CD14-positive monocyte (primary cell): ENCODE data around the gene ECEL1. TPM values are rescaled to one million over a fixed set of nuclear protein-coding genes. Genes with fewer than 3 reads are reported as not detected.

Experiments
- DNase-seq, 3 donors: peaks; one replicate each; pipeline ENCODE4 v3.0.0-alpha.2; 2011 to 2022
- H2AFZ ChIP-seq: 2 replicates; pipeline ENCODE4 v1.6.0; 2012; ENCODE audit warnings: mild to moderate bottlenecking, low read depth, low read length, inconsistent platforms; ENCODE audit not compliant: insufficient read depth, poor library complexity, severe bottlenecking
- H3K27ac ChIP-seq, 2 donors: 1 replicate in 1 of 2; 2 replicates in 1 of 2; pipeline ENCODE4 v1.5.1; 2012 to 2013; ENCODE audit warnings: low read length in 2 of 2, control low read depth in 1 of 2, inconsistent platforms in 1 of 2, low read depth in 1 of 2, mild to moderate bottlenecking in 1 of 2
- H3K27me3 ChIP-seq, 2 donors: one replicate each; pipeline versions ENCODE4 v1.6.0 to v1.6.1; 2011 to 2013; ENCODE audit warnings: low read length in 2 of 2; ENCODE audit not compliant: control insufficient read depth in 2 of 2, insufficient read depth in 2 of 2
- H3K36me3 ChIP-seq, 2 donors: replicated peaks in 1 of 2; 1 replicate in 1 of 2; 2 replicates in 1 of 2; pipeline versions ENCODE4 v1.5.1 to v1.6.1; 2012 to 2013; ENCODE audit warnings: low read length in 2 of 2, control low read depth in 1 of 2, inconsistent platforms in 1 of 2, mild to moderate bottlenecking in 1 of 2; ENCODE audit not compliant: insufficient read depth in 2 of 2, control insufficient read depth in 1 of 2
- H3K4me1 ChIP-seq, 2 donors: 1 replicate in 1 of 2; 2 replicates in 1 of 2; pipeline versions ENCODE4 v1.5.1 to v1.6.1; 2012 to 2013; ENCODE audit warnings: low read length in 2 of 2, control low read depth in 1 of 2, inconsistent platforms in 1 of 2, mild to moderate bottlenecking in 1 of 2, moderate library complexity in 1 of 2; ENCODE audit not compliant: insufficient read depth in 2 of 2, control insufficient read depth in 1 of 2
- H3K4me2 ChIP-seq: replicated peaks from 2 replicates; pipeline ENCODE3; 2012; ENCODE audit warnings: low read length, moderate library complexity, mild to moderate bottlenecking; ENCODE audit not compliant: poor library complexity, severe bottlenecking; ENCODE audit errors: extremely low read depth
- H3K4me3 ChIP-seq, 3 experiments: fragments of 200-600 bp in 1 of 3; sonication (generic) in 1 of 3; replicated peaks in 1 of 3; 1 replicate in 2 of 3; 2 replicates in 1 of 3; pipeline ENCODE4 v1.5.1; 2011 to 2013; ENCODE audit warnings: low read length in 3 of 3, mild to moderate bottlenecking in 3 of 3, control low read depth in 2 of 3, low read depth in 2 of 3, inconsistent platforms in 1 of 3, moderate library complexity in 1 of 3
- H3K79me2 ChIP-seq: 2 replicates; pipeline ENCODE4 v1.6.0; 2012; ENCODE audit warnings: mild to moderate bottlenecking, control low read depth, inconsistent platforms, low read length, moderate library complexity; ENCODE audit not compliant: insufficient read depth
- H3K9ac ChIP-seq: 2 replicates; pipeline ENCODE4 v1.6.0; 2017; ENCODE audit warnings: low read length, mild to moderate bottlenecking; ENCODE audit not compliant: insufficient read depth, poor library complexity, severe bottlenecking
- H3K9me3 ChIP-seq, 2 donors: replicated peaks in 1 of 2; 1 replicate in 1 of 2; 2 replicates in 1 of 2; pipeline versions ENCODE4 v1.5.1 to v1.6.1; 2012 to 2013; ENCODE audit warnings: low read length in 2 of 2, control low read depth in 1 of 2; ENCODE audit not compliant: control insufficient read depth in 1 of 2, insufficient read depth in 1 of 2
- H4K20me1 ChIP-seq: 2 replicates; pipeline ENCODE4 v1.6.0; 2012; ENCODE audit warnings: mild to moderate bottlenecking, low read length, control low read depth, moderate library complexity; ENCODE audit not compliant: insufficient read depth
- H3K27ac Mint-ChIP-seq, 7 donors: one replicate each; pipeline ENCODE4 v1.8.0; 2020; ENCODE audit warnings: mild to moderate bottlenecking in 7 of 7, mixed read lengths in 7 of 7, moderate library complexity in 6 of 7, inconsistent platforms in 2 of 7
- H3K27me3 Mint-ChIP-seq, 3 donors: one replicate each; pipeline ENCODE4 v1.8.0; 2021 to 2022; ENCODE audit warnings: low read depth in 3 of 3, mild to moderate bottlenecking in 3 of 3, mixed read lengths in 3 of 3, moderate library complexity in 3 of 3, inconsistent platforms in 1 of 3
- H3K36me3 Mint-ChIP-seq, 2 donors: one replicate each; pipeline ENCODE4 v1.8.0; 2020; ENCODE audit warnings: mixed read lengths in 2 of 2, inconsistent platforms in 1 of 2, mild to moderate bottlenecking in 1 of 2
- H3K4me1 Mint-ChIP-seq: one replicate; pipeline ENCODE4 v1.8.0; 2020; ENCODE audit warnings: mild to moderate bottlenecking, mixed read lengths
- H3K4me3 Mint-ChIP-seq, 2 donors: one replicate each; pipeline ENCODE4 v1.8.0; 2020; ENCODE audit warnings: mild to moderate bottlenecking in 2 of 2, mixed read lengths in 2 of 2, moderate library complexity in 1 of 2
- H3K9me3 Mint-ChIP-seq, 7 donors: one replicate each; pipeline ENCODE4 v1.8.0; 2020 to 2022; ENCODE audit warnings: mixed read lengths in 7 of 7, mild to moderate bottlenecking in 6 of 7, moderate library complexity in 6 of 7, inconsistent platforms in 2 of 7
- WGBS: methylation state at CpG from one replicate; pipeline ENCODE4 v1.1.5; 2013; ENCODE audit warnings: missing lambda C conversion rate; ENCODE audit not compliant: insufficient coverage; 5-methylcytosine and 5-hydroxymethylcytosine counted together
- intact Hi-C, 2 donors: fragments of 100-400 bp; cut with micrococcal nuclease; formaldehyde crosslinking; loops; one replicate each; pipeline versions ENCODE4 v1.15.0 to v1.15.1; 2023
- polyA plus RNA-seq, 3 donors: library from polyadenylated mRNA; depleted of rRNA in 1 of 3; unstranded in 2 of 3; stranded (reverse) in 1 of 3; fragments of 300-500 nt in 2 of 3; fragments of >200 nt in 1 of 3; fragmentation: Illumina TruSeq in 2 of 3; gene quantifications; 1 replicate in 2 of 3; 2 replicates in 1 of 3; pipeline ENCODE4 v1.2.3, GENCODE V29; 2012 to 2021
- TF ChIP-seq, protein P1 (sequence below): fragments of 200-600 bp; IDR thresholded peaks from one replicate; pipeline ENCODE4 v1.8.0; 2022; ENCODE audit warnings: antibody characterized with exemption, mild to moderate bottlenecking

ECEL1 gene
- polyA plus RNA-seq, 3 donors: not detected

DNA sequence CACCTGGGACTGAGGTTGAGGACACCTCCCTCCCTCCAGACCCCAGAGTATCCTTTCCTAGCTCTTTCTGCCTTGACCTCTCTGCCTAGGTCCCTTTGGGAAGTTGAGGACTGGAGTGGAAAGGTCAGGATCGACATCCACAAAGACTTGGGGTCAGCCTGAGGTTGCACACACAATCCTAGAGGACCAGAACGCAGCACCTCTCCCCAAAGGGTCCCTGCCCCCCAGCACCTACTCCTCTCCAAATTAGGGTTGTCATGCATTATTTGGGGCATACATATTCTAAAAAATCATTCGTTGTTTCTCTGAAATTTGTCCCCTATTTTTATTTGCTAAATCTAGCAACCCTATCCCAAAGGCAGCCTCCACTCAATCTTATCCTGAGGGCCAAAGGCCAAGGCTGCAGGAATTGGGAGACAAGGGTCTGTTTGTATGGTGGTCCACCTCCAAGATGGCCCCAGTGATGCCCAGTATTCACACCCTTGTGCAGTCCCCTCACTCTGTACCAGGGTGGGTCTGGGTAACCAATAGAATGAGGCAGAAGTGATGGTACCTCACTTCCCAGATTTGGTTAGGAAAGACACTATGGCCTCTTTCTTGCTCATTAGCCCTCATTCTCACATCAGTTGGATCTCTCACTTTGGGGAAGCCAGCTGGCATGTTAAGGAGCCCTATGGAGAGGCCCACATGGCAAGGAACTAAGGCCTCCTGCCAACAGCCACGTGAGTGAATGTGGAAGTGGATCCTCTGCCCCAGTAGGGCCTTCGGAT is 48.3 kb upstream of the ECEL1 start:
- TF ChIP-seq, protein P1, sequence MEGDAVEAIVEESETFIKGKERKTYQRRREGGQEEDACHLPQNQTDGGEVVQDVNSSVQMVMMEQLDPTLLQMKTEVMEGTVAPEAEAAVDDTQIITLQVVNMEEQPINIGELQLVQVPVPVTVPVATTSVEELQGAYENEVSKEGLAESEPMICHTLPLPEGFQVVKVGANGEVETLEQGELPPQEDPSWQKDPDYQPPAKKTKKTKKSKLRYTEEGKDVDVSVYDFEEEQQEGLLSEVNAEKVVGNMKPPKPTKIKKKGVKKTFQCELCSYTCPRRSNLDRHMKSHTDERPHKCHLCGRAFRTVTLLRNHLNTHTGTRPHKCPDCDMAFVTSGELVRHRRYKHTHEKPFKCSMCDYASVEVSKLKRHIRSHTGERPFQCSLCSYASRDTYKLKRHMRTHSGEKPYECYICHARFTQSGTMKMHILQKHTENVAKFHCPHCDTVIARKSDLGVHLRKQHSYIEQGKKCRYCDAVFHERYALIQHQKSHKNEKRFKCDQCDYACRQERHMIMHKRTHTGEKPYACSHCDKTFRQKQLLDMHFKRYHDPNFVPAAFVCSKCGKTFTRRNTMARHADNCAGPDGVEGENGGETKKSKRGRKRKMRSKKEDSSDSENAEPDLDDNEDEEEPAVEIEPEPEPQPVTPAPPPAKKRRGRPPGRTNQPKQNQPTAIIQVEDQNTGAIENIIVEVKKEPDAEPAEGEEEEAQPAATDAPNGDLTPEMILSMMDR: no peak
- H3K9me3 Mint-ChIP-seq: peaks cover 7 to 11% (median 9%) of the 10 kb centered on the region in 7 donors
- H3K36me3 ChIP-seq: no peaks in the 10 kb centered on the region
- H3K27me3 ChIP-seq: no peaks in the 10 kb centered on the region
- no peak overlapping the region for H3K4me3 Mint-ChIP-seq
- no CpG with 5 or more reads among the region's 5 CpGs for WGBS
- H3K9ac ChIP-seq: no peak overlapping the region
- H3K79me2 ChIP-seq: no peaks in the 10 kb centered on the region
- DNase-seq: no peak
- H3K4me2 ChIP-seq: no peak overlapping the region
- peak overlapping the region in 1 of 7 donors; percentile 42 for H3K27ac Mint-ChIP-seq
- H3K4me1 Mint-ChIP-seq: peaks cover 18% of the 10 kb centered on the region
- H3K4me3 ChIP-seq: no peak overlapping the region
- peaks cover 24 to 33% of the 10 kb centered on the region in 2 donors for H3K4me1 ChIP-seq
- H4K20me1 ChIP-seq: no peaks in the 10 kb centered on the region
- peaks cover 7% of the 10 kb centered on the region in 2 donors for H3K9me3 ChIP-seq
- intact Hi-C loops: no loop called here
- no peak overlapping the region for H2AFZ ChIP-seq
- no peak overlapping the region for H3K27ac ChIP-seq
- no peaks in the 10 kb centered on the region for H3K36me3 Mint-ChIP-seq
- H3K27me3 Mint-ChIP-seq: peaks cover 7 to 17% (median 9%) of the 10 kb centered on the region in 3 donors

DNA sequence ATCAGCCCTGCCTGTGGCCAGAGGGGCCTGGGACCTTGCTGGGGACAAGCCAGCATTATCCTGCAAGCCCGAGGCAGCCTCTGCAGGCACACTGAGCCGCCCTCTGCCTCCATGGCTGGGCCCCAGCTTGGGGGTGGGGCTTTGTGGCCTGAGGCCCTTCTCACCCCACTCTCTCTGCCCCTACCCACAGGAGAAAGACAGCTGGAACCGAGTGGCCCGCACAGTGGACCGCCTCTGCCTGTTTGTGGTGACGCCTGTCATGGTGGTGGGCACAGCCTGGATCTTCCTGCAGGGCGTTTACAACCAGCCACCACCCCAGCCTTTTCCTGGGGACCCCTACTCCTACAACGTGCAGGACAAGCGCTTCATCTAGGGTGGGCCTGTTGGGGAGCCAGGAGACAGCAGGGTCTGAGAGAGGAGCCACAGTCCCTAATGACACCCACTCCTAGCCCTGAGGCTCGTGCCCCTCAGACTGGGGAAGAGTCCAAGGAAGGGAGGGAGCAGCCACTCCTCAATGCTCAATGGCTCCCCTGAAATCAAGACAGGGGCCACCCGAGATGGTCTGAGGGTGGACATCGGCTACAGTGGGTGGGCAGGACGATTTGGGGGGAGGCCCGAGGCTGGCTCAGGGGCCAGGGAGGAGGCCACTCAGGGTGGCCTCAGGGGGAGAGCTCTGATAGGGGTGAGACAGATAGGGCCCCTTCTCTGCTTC is 47.5 kb upstream of the ECEL1 start:
- Mint-ChIP-seq H3K9me3 (peaks cover 7 to 11% (median 9%) of the 10 kb centered on the region in 7 donors), H3K27ac (no peak overlapping the region), H3K36me3 (no peaks in the 10 kb centered on the region), H3K4me3 (no peak overlapping the region), H3K4me1 (peaks cover 18% of the 10 kb centered on the region), H3K27me3 (peaks cover 7 to 17% (median 10%) of the 10 kb centered on the region in 3 donors)
- intact Hi-C loops: no loop called here
- H3K9me3 ChIP-seq: peaks cover 7% of the 10 kb centered on the region in 2 donors
- TF ChIP-seq, protein P1: no peak
- H3K4me2 ChIP-seq: no peak overlapping the region
- no peaks in the 10 kb centered on the region for H4K20me1 ChIP-seq
- DNase-seq: no peak
- H3K4me1 ChIP-seq: peaks cover 21 to 26% of the 10 kb centered on the region in 2 donors
- no peaks in the 10 kb centered on the region for H3K27me3 ChIP-seq
- H3K27ac ChIP-seq: no peak overlapping the region
- no peak overlapping the region for H2AFZ ChIP-seq
- WGBS: 84% methylated on average over 7 of the region's 14 CpGs
- no peak overlapping the region for H3K4me3 ChIP-seq
- H3K36me3 ChIP-seq: no peaks in the 10 kb centered on the region
- H3K9ac ChIP-seq: no peak overlapping the region
- H3K79me2 ChIP-seq: no peaks in the 10 kb centered on the region
